SK-N-MC (cell line): ENCODE measurements around the gene CTBS.
A peak's percentile ranks its signal among the peaks of the same experiment; 100 is the strongest.

Experiments used
- DNase-seq: peaks from one replicate; pipeline ENCODE4 v3.0.0-alpha.2; 2011; ENCODE audit warnings: low read depth, low spot score
- H3K27ac ChIP-seq: fragments of 200-600 bp; sonication (generic); 2 replicates; pipeline ENCODE4 v1.5.1; 2016; ENCODE audit warnings: mixed run types
- H3K36me3 ChIP-seq: fragments of 200-600 bp; sonication (generic); 2 replicates; pipeline ENCODE4 v1.6.1; 2017; ENCODE audit warnings: antibody characterized with exemption, low read length, mixed read lengths; ENCODE audit not compliant: insufficient read depth
- H3K4me3 ChIP-seq: fragments of 200-600 bp; sonication (generic); 2 replicates; pipeline ENCODE4 v1.5.1; 2016
- H3K9ac ChIP-seq: fragments of 200-600 bp; sonication (generic); 2 replicates; pipeline ENCODE4 v1.8.0; 2017; ENCODE audit warnings: mixed run types, mixed read lengths; ENCODE audit not compliant: insufficient read length
- H3K9me3 ChIP-seq: fragments of 200-600 bp; sonication (generic); 2 replicates; pipeline ENCODE4 v1.6.1; 2017; ENCODE audit warnings: low read depth, mild to moderate bottlenecking, antibody characterized with exemption, low read length, moderate library complexity, mixed read lengths
- EZH2 ChIP-seq: fragments of 200-600 bp; sonication (generic); IDR thresholded peaks from one replicate; pipeline ENCODE4 v1.6.1; 2017; ENCODE audit warnings: antibody characterized with exemption
- FOXP2 ChIP-seq: optimal IDR thresholded peaks from 2 replicates; pipeline ENCODE3; 2011; ENCODE audit warnings: mild to moderate bottlenecking, moderate library complexity; ENCODE audit not compliant: insufficient read depth; ENCODE audit errors: extremely low read length, control extremely low read depth
- POLR2AphosphoS5 ChIP-seq: IDR thresholded peaks from 2 replicates; pipeline ENCODE4 v1.6.1; 2012; ENCODE audit warnings: mild to moderate bottlenecking, low read depth, low read length, borderline replicate concordance

Gene CTBS, protein sequence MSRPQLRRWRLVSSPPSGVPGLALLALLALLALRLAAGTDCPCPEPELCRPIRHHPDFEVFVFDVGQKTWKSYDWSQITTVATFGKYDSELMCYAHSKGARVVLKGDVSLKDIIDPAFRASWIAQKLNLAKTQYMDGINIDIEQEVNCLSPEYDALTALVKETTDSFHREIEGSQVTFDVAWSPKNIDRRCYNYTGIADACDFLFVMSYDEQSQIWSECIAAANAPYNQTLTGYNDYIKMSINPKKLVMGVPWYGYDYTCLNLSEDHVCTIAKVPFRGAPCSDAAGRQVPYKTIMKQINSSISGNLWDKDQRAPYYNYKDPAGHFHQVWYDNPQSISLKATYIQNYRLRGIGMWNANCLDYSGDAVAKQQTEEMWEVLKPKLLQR

DNA sequence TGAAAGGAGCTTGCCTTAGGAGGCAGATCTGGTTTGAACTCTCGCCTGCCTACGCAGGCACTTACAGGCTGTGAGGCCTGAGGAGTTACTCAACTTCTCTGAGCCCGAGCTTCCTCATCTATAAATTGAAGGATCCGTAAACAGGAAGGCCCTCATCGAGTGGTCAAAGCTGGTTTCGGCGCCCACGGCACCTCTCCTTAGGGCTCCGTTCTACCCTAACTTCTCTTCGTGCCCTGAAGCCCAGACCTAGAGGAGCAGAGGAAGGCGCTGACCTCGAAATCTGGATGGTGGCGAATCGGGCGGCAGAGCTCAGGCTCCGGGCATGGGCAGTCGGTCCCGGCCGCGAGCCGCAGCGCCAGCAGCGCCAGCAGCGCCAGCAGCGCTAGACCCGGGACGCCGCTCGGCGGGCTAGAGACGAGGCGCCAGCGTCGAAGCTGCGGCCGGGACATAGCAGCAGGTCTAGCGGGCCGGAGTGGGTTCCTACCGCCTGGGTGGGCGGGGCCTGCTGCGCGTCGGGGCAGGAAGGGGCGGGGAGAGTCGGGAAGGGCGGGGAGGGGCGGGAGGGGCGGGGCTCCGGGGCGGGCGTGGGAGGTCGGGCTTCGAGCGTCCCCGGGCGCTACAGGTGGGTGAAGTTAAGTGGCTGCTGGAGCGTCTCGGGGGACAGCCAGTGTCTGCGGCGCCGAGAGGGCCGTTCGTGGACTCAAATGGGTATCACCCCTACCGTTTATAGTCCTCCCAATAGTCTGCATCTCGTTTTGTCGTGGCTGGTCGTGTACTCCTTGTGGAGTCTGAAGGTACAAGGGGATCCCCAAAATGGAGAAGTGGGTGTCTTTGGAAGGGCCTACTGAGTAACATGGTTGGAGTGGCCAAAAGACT lies at the start of gene CTBS:
CTBS (minus strand) TSS at position 474 of the 876 bp plus-strand sequence; CDS start at position 449, 25 bp downstream.
- TF ChIP-seq EZH2 (no peak), FOXP2 (no peak), POLR2AphosphoS5 (peak; percentile 88)
- peak; percentile 35 for DNase-seq
- peaks cover 12% of the 10 kb centered on the region; the same call in 1 of the 2 replicates for H3K36me3 ChIP-seq
- H3K9me3 ChIP-seq = peaks cover 4% of the 10 kb centered on the region; the same call in 1 of the 2 replicates
- H3K4me3 ChIP-seq = peak within 1 kb of the TSS; percentile 99
- H3K27ac ChIP-seq = peak within 1 kb of the TSS; percentile 85
- peak within 1 kb of the TSS; percentile 96 for H3K9ac ChIP-seq

DNA sequence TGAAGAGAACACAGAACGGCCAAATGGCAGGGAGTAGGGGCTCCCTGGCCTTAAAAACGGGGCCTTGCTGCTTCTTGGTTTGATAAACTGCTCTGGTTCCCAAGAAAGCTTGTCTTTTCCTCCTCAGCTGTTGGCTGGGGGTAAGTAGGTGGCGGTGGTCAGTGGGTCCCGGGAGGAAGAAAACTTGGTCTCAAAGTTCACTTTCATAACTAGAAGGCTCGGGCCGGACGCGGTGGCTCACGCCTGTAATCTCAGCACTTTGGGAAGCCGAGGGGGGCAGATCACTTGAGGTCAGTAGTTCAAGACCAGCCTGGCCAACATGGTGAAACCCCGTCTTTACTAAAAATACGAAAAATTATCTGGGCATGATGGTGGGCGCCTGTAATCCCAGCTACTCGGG lies 47.3 kb upstream of the CTBS start:
- Histone ChIP-seq H3K4me3 (no peak overlapping the region), H3K27ac (no peak overlapping the region), H3K9ac (no peak overlapping the region), H3K9me3 (no peaks in the 10 kb centered on the region), H3K36me3 (no peaks in the 10 kb centered on the region)
- TF ChIP-seq EZH2 = no peak
- no peak for TF ChIP-seq POLR2AphosphoS5
- TF ChIP-seq FOXP2 = no peak
- no peak for DNase-seq

DNA sequence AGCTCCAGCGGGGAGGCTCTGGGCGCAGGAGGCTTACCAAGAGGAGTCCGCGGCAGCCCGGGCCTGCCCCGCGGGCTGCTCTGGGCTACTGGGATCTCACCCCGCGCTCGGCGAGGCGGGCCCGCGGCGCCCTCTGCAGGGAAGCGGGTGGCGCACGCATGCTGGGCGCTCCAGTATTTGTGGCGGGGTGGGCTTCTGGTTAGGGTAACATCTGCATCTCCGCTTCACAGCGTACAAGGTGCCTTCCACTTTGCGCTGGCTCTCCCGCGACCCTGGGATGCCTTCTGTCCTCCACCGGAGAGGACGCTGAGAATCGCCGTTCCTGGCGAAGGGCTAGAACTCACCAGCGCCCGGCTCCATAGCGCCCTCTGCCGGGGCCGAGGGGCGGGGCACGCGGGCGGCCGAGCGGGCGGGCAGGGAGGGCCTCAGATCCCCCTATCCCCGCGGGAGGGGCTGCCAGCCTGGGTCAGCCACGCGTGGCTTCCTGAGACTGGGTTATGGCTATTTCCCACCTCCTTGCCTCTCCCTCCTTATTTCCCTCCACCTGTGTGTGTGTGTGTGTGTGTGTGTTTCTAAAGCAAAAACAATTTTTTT lies 46.6 kb upstream of the CTBS start:
- DNase-seq = no peak
- peak overlapping the region; percentile 87 for H3K4me3 ChIP-seq
- H3K36me3 ChIP-seq = no peaks in the 10 kb centered on the region
- H3K9ac ChIP-seq = peak overlapping the region; percentile 68
- H3K9me3 ChIP-seq = no peaks in the 10 kb centered on the region
- TF ChIP-seq EZH2 (no peak), POLR2AphosphoS5 (no peak), FOXP2 (no peak)
- H3K27ac ChIP-seq = no peak overlapping the region

DNA sequence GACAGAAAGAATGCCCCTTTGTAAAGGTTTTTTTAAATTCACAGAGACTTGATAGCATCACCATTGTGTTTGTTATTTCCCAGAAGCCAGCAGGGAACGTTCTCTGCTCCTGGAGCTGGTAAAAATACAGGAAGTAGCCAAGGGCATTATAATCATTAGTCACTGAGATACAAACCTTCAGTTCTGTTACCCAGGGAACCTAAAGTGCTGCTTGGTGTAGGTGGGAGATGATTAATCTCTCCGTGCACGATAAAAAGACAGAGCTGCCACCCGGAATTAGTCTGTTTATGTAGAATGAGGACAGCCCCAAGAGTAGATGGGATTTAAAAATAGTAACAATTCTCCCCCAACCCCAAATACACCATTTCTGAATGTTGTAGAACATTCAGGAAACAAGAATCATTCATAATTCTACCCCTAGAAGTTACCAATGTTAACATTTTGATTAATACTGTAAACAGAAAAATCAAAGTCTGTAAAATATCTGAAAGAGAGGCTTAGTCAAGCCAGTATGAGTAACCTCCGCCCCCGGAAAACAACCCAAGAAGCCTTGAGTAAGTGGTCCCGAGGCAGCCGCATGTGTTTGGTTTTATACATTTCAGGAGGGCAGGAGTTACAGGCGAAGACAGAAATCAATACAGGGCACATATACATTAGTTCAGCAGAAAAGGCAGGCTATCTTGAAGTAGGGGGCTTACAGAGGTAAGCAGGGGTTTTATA lies 45.3 kb upstream of the CTBS start:
- peak overlapping the region; percentile 47 for H3K4me3 ChIP-seq
- peak; percentile 24 for DNase-seq
- TF ChIP-seq POLR2AphosphoS5 (0 out of 2 replicates have a peak, but pooled peaks have one; percentile 29), EZH2 (no peak)
- H3K36me3 ChIP-seq = no peaks in the 10 kb centered on the region
- H3K27ac ChIP-seq = peak overlapping the region; percentile 51; the same call in 1 of the 2 replicates
- H3K9me3 ChIP-seq = 0 out of 2 replicates have a peak, but pooled peaks cover 6% of the 10 kb centered on the region
- H3K9ac ChIP-seq = peak overlapping the region; percentile 57

DNA sequence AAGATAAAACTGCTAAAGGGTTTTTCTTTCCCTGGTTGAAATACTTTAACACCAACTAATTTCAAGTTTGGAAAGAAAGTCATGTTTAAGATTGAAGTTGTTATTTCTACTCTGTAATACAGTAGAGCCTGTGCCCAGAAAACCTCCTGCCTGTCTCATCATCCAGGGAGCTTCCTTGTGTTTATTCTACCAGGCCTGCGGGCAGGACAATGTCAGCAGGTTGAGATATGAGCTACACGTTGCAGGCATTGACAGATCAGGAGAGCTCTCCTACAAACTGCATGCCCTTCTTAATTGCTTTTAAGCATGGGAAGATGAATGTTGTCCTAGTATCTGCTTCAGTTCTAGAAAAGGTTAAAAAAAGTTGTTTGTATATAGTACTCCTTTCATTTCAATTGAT lies 43.1 kb upstream of the CTBS start:
- Histone ChIP-seq H3K36me3 (no peaks in the 10 kb centered on the region), H3K9ac (no peak overlapping the region), H3K9me3 (peaks cover 10% of the 10 kb centered on the region; the same call in 1 of the 2 replicates), H3K27ac (no peak overlapping the region), H3K4me3 (no peak overlapping the region)
- TF ChIP-seq EZH2 = no peak
- no peak for TF ChIP-seq FOXP2
- TF ChIP-seq POLR2AphosphoS5 = no peak
- DNase-seq = no peak

DNA sequence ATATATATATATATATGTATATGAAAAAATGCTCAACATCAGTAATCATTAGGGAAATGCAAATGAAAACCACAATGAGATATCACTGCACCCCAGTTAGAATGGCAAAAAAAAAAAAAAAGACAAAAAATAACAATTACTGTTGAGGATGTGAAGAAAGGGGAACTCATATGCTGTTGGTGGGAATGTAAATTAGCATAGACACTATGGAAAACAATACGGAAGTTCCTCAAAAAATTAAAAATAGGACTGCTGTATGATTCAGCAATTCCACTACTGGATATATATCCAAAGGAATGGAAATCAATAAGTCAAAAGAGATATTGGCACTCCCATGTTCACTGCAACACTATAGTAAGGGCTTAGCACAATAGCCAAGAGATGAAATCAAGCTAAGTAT lies 41.5 kb upstream of the CTBS start:
- TF ChIP-seq EZH2 (no peak), POLR2AphosphoS5 (no peak), FOXP2 (no peak)
- Histone ChIP-seq H3K9ac (no peak overlapping the region), H3K4me3 (no peak overlapping the region), H3K36me3 (no peaks in the 10 kb centered on the region), H3K9me3 (peaks cover 10% of the 10 kb centered on the region; the same call in 1 of the 2 replicates), H3K27ac (no peak overlapping the region)
- no peak for DNase-seq

DNA sequence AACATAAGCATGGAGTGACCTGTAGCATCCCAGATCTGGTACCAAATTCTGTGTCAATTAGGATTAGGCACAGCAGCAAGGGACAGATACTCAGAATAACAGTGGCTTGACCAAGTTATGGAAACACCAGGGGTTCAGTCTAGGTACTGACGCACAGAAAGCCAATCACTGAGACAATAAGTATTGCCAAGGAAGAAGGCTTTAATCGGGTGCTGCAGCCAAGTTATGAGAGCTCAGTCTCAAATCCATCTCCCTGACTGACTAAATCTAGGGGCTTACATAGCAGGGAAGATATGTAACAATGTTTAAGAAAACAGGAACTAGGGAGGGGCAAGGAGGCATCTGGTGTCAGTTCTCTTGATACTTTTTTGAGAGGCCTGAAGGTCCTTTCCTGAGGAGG lies 39.6 kb upstream of the CTBS start:
- TF ChIP-seq POLR2AphosphoS5 = no peak
- no peak for TF ChIP-seq EZH2
- no peak for TF ChIP-seq FOXP2
- H3K4me3 ChIP-seq = no peak overlapping the region
- DNase-seq = no peak

DNA sequence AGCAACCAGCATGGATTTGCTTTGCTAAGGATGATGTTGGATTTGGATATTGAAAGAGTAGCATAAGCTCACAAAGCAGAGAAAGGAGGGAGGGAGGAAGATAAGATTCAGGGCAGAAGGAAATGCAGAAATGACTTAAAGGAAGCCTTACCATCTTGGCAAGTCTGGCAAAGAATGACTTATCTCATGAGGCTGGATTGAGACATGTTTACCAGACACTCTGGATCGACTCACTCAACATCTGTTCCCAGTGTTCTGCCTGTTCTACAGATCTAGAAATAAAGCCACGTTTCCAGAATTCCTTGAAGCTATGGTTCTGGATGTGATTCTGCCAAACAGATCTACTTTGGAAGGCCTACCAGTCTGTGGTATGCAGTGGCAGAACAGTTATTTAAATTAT lies 38.8 kb upstream of the CTBS start:
- no peak overlapping the region for H3K4me3 ChIP-seq
- peaks cover 10% of the 10 kb centered on the region; the same call in 1 of the 2 replicates for H3K9me3 ChIP-seq
- TF ChIP-seq POLR2AphosphoS5 = no peak
- no peak for TF ChIP-seq FOXP2
- no peak for TF ChIP-seq EZH2
- no peak for DNase-seq
- no peak overlapping the region for H3K27ac ChIP-seq
- H3K36me3 ChIP-seq = no peaks in the 10 kb centered on the region
- no peak overlapping the region for H3K9ac ChIP-seq

More for the DNA sequence above, 39.6 kb upstream of the CTBS start:
- H3K36me3 ChIP-seq = no peaks in the 10 kb centered on the region
- H3K9me3 ChIP-seq = peaks cover 10% of the 10 kb centered on the region; the same call in 1 of the 2 replicates
- H3K27ac ChIP-seq = no peak overlapping the region
- H3K9ac ChIP-seq = no peak overlapping the region
